Mesendoderm (in vitro differentiated cells): ENCODE measurements around the gene MAEA.
A peak's percentile ranks its signal among the peaks of the same experiment; 100 is the strongest.

Source experiments
- DNase-seq: peaks from one replicate; pipeline ENCODE4 v3.0.0; 2013
- H2AK5ac ChIP-seq: 2 replicates; pipeline ENCODE4 v1.6.1; 2013; ENCODE audit warnings: low read length, inconsistent platforms
- H2BK120ac ChIP-seq: 2 replicates; pipeline ENCODE4 v1.6.1; 2013; ENCODE audit warnings: low read depth, mild to moderate bottlenecking, low read length, moderate library complexity, mixed read lengths
- H2BK15ac ChIP-seq: replicated peaks from 2 replicates; pipeline ENCODE4 v1.6.1; 2013; ENCODE audit warnings: low read depth, mild to moderate bottlenecking, moderate library complexity
- H2BK5ac ChIP-seq: 2 replicates; pipeline ENCODE4 v1.6.1; 2013; ENCODE audit warnings: low read length, inconsistent platforms
- H3K18ac ChIP-seq: 2 replicates; pipeline ENCODE4 v1.6.1; 2013; ENCODE audit warnings: mild to moderate bottlenecking, low read length, mixed read lengths
- H3K23ac ChIP-seq: one replicate; pipeline ENCODE4 v1.6.1; 2013; ENCODE audit warnings: low read length
- H3K27ac ChIP-seq: 2 replicates; pipeline ENCODE4 v1.5.1; 2013; ENCODE audit warnings: low read depth, mild to moderate bottlenecking, inconsistent platforms, low read length, moderate library complexity
- H3K27me3 ChIP-seq: 2 replicates; pipeline ENCODE4 v1.6.1; 2013; ENCODE audit warnings: low read length, control low read depth, mild to moderate bottlenecking, inconsistent platforms; ENCODE audit not compliant: insufficient read depth, poor library complexity
- H3K36me3 ChIP-seq: 2 replicates; pipeline ENCODE4 v1.6.1; 2013; ENCODE audit warnings: low read length, inconsistent platforms; ENCODE audit not compliant: control insufficient read depth, insufficient read depth
- H3K4ac ChIP-seq: one replicate; pipeline ENCODE4 v1.6.1; 2013; ENCODE audit warnings: low read depth, mild to moderate bottlenecking, low read length, moderate library complexity
- H3K4me1 ChIP-seq: 2 replicates; pipeline ENCODE4 v1.6.1; 2013; ENCODE audit warnings: low read depth, low read length, inconsistent platforms; ENCODE audit not compliant: control insufficient read depth
- H3K4me2 ChIP-seq: 2 replicates; pipeline ENCODE4 v1.6.1; 2013; ENCODE audit warnings: low read length
- H3K4me3 ChIP-seq: 2 replicates; pipeline ENCODE4 v1.5.1; 2013; ENCODE audit warnings: mild to moderate bottlenecking, low read length
- H3K56ac ChIP-seq: one replicate; pipeline ENCODE4 v1.6.1; 2013; ENCODE audit warnings: low read length
- H3K79me1 ChIP-seq: 2 replicates; pipeline ENCODE4 v1.6.1; 2013; ENCODE audit warnings: low read length, inconsistent platforms
- H3K79me2 ChIP-seq: 2 replicates; pipeline ENCODE4 v1.6.1; 2013; ENCODE audit warnings: mild to moderate bottlenecking, low read length; ENCODE audit not compliant: control insufficient read depth, insufficient read depth
- H3K9ac ChIP-seq: 2 replicates; pipeline ENCODE4 v1.6.1; 2013; ENCODE audit warnings: low read length, inconsistent platforms
- H4K5ac ChIP-seq: one replicate; pipeline ENCODE4 v1.6.1; 2013; ENCODE audit warnings: low read length
- H4K8ac ChIP-seq: one replicate; pipeline ENCODE4 v1.6.1; 2013; ENCODE audit warnings: low read depth, mild to moderate bottlenecking, control low read depth, low read length, moderate library complexity
- WGBS: extraction: QIAGEN DNeasy Blood & Tissue Kit; methylation state at CpG from one replicate; pipeline ENCODE4 v1.1.7; 2013; ENCODE audit warnings: low lambda C conversion rate, missing lambda C conversion rate; ENCODE audit not compliant: insufficient coverage; ENCODE audit errors: extremely low coverage; 5-methylcytosine and 5-hydroxymethylcytosine counted together

Gene MAEA

DNA sequence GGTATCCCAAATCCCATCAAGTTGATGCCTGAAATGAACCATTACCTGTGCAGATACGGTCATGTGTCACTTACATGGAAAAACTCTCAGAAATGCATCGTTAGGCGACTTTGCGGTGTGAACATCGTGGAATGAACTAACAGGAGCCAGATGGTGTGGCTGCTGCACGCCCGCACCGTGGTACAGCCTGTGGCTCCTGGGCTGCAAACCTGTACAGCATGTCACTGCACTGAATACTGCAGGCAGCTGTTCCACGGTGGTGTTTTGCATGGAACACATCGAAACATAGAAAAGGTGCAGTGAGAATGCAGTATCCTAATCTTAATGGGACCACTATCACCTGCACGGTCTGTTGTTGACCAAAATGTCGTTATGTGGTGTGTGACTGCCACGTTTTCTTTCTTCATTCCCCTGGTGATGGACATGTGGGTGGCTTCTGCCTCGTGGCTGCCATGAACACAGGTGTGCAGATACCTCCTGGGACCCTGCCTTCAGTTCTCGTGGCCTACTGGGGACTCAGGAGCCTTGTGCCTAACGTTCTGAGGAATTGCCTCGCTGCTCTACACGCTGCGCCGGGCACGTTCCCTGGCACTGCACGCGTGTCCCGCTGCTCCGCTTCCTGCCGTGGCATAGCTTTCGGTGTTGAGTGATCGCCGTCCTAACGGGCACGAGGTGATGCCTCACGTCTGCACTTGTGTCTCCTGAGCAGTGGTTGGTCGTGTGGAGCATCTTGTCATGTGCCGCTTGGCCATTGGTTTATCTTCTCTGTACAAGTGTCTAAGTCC is 18.5 kb downstream of the MAEA start:
- no peak for DNase-seq
- Histone ChIP-seq H3K56ac (no peak overlapping the region), H4K5ac (no peak overlapping the region), H3K4me1 (no peaks in the 10 kb centered on the region), H2AK5ac (no peak overlapping the region), H3K4me3 (no peak overlapping the region), H4K8ac (no peak overlapping the region), H3K36me3 (peaks cover 3% of the 10 kb centered on the region), H3K9ac (no peak overlapping the region), H3K4me2 (no peak overlapping the region), H3K27me3 (no peaks in the 10 kb centered on the region), H3K79me1 (peaks cover 33% of the 10 kb centered on the region), H3K4ac (no peak overlapping the region), H3K27ac (no peak overlapping the region), H3K79me2 (peaks cover 65% of the 10 kb centered on the region), H2BK15ac (no peak overlapping the region), H2BK120ac (no peak overlapping the region), H3K18ac (no peak overlapping the region), H3K23ac (no peak overlapping the region), H2BK5ac (no peak overlapping the region)
- WGBS: no CpG with 5 or more reads among the region's 34 CpGs

DNA sequence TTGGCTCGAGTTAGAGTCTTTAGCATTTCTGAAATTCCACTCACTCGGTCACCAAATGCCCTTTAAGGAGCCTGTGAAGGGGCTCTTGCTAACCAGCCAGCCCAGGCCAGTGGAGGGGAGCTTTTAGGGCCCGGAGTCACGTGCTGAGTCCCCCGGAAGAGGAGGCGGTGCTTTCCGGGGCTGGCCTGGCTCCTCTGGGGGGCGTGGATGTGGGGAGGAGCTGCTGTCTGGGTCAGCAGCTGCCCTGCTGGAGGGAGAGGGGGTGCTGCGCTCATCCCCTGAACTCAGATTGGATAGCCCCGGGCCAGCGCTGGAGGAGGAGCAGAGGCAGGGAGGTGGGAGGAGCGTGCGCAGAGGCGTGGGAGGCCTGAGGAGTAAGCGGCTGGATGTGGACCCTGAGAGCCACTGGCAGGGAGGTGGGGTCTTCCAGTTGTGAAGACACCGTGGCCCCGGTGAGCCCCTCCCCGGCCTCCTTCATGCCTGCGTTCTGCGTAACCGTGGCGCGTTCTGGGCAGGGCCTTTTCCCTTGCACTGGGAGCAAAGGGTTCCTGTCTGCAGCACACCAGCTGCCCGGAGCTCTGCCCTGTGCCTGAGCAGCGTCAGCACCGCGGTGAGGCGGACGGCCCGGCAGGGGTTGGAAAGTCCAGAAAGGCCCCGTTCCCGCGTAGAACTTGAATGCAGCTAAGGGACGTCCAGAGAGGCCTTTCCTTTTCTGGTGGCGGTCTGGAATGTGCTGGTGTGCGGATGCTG is 19.7 kb downstream of the MAEA start:
- Histone ChIP-seq H3K36me3 (peaks cover 3% of the 10 kb centered on the region), H3K27me3 (no peaks in the 10 kb centered on the region), H3K27ac (peak overlapping the region; percentile 43), H3K4me3 (no peak overlapping the region), H3K79me2 (peaks cover 60% of the 10 kb centered on the region), H3K4ac (no peak overlapping the region), H4K5ac (no peak overlapping the region), H3K23ac (no peak overlapping the region), H3K79me1 (peaks cover 30% of the 10 kb centered on the region), H2AK5ac (no peak overlapping the region), H2BK5ac (no peak overlapping the region), H3K56ac (peak overlapping the region; percentile 52), H3K4me2 (peak overlapping the region; percentile 49), H4K8ac (no peak overlapping the region), H3K4me1 (no peaks in the 10 kb centered on the region), H3K9ac (peak overlapping the region; percentile 61), H2BK120ac (no peak overlapping the region), H2BK15ac (no peak overlapping the region), H3K18ac (no peak overlapping the region)
- DNase-seq: peak; percentile 99
- WGBS: no CpG with 5 or more reads among the region's 36 CpGs

DNA sequence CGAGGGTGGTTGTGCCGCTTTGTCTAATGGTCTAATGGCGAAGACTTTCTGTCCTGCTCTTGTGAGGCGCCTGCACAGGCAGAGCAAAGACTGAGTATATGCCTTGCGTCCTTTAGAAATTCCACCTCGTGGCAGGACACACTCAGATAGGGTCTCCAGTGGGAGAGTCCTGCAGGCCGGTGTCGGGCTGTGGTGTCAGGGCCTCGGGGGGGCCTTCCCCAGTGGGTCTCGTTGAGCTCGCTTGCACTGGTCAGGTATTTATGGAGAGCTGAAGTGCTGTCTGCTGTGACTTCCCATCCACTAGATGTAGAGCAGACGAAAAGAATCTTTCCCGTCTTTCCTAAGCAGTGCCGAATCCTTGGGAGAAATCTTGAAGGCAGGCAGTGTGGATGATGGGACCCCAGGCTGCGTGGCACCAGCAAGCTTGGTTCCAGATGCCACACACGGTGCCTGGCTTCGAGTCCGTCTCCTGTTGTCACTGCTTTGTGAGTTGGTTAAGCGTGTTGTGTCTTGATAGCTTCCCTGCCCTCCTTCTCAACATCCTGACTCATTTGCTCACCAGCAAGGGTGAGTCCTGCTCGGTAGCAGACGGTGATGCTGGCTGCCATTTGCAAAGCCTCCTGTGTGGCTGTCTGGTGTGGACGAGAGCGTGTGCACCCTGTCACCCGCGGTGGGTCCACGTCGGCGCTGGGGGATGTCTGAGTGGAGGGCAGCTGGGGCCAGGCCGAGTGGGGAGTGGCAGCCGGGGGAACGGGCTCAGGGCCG is 20.5 kb downstream of the MAEA start:
- Histone ChIP-seq H3K4ac (no peak overlapping the region), H3K4me2 (no peak overlapping the region), H3K27me3 (no peaks in the 10 kb centered on the region), H3K36me3 (peaks cover 3% of the 10 kb centered on the region), H2AK5ac (no peak overlapping the region), H4K5ac (no peak overlapping the region), H3K23ac (no peak overlapping the region), H3K4me3 (no peak overlapping the region), H2BK5ac (no peak overlapping the region), H2BK120ac (no peak overlapping the region), H3K79me1 (peaks cover 28% of the 10 kb centered on the region), H3K27ac (no peak overlapping the region), H3K79me2 (peaks cover 57% of the 10 kb centered on the region), H3K4me1 (no peaks in the 10 kb centered on the region), H4K8ac (no peak overlapping the region), H3K18ac (no peak overlapping the region), H3K9ac (peak overlapping the region; percentile 61), H3K56ac (peak overlapping the region; percentile 52), H2BK15ac (no peak overlapping the region)
- WGBS: no CpG with 5 or more reads among the region's 32 CpGs
- DNase-seq: no peak

DNA sequence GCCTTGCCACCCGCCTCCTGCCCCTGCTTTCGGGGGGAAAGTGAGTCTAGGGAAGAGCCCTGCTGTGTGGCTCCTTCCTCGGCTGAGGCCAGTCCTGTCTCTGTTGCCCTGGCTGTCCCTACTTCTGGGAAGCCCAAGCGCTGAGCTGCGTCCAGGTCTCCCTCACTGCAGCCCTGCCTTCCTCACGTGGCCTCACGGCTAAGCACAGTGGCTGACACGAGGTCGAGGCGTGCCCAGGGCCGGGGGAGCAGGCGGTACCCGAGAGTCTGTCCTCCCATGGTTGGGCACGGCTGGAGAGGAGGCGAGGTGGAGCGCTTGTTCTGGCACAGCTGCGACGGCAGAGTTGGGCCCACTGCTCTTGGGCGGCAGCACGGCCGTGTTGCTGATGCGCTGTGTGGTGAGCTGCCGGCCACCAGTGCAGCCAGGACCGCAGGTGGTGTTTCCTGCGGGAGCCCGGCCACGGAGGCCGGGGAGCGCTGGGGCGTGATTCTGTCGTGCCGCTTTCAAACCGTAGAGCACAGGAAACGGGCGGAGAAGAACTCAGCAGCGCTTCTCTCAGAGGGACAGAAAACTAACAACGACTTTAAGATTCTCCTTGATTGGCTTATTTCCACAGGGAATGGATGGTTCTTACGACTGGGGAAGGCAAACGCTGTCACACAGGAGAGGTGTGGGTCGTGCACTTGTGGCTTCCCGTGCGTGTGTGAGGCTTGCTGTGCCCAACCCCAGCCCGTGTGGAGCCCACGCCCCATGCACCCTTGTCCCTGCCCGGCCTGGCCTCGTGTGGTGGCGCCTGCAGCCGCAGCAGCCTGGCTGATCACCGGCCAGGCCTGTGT is 21.3 kb downstream of the MAEA start:
- peaks cover 26% of the 10 kb centered on the region for H3K79me1 ChIP-seq
- no peak overlapping the region for H2AK5ac ChIP-seq
- H2BK15ac ChIP-seq: no peak overlapping the region
- no peak overlapping the region for H2BK5ac ChIP-seq
- no peak overlapping the region for H3K23ac ChIP-seq
- peaks cover 49% of the 10 kb centered on the region for H3K79me2 ChIP-seq
- DNase-seq: no peak
- H3K4ac ChIP-seq: no peak overlapping the region
- no peak overlapping the region for H3K4me2 ChIP-seq
- H3K18ac ChIP-seq: no peak overlapping the region
- H3K4me1 ChIP-seq: no peaks in the 10 kb centered on the region
- no peak overlapping the region for H3K4me3 ChIP-seq
- WGBS: no CpG with 5 or more reads among the region's 49 CpGs
- peaks cover 3% of the 10 kb centered on the region for H3K36me3 ChIP-seq
- H4K5ac ChIP-seq: no peak overlapping the region
- H2BK120ac ChIP-seq: no peak overlapping the region
- H3K27ac ChIP-seq: no peak overlapping the region
- H4K8ac ChIP-seq: no peak overlapping the region
- H3K27me3 ChIP-seq: no peaks in the 10 kb centered on the region
- H3K56ac ChIP-seq: no peak overlapping the region
- H3K9ac ChIP-seq: no peak overlapping the region

DNA sequence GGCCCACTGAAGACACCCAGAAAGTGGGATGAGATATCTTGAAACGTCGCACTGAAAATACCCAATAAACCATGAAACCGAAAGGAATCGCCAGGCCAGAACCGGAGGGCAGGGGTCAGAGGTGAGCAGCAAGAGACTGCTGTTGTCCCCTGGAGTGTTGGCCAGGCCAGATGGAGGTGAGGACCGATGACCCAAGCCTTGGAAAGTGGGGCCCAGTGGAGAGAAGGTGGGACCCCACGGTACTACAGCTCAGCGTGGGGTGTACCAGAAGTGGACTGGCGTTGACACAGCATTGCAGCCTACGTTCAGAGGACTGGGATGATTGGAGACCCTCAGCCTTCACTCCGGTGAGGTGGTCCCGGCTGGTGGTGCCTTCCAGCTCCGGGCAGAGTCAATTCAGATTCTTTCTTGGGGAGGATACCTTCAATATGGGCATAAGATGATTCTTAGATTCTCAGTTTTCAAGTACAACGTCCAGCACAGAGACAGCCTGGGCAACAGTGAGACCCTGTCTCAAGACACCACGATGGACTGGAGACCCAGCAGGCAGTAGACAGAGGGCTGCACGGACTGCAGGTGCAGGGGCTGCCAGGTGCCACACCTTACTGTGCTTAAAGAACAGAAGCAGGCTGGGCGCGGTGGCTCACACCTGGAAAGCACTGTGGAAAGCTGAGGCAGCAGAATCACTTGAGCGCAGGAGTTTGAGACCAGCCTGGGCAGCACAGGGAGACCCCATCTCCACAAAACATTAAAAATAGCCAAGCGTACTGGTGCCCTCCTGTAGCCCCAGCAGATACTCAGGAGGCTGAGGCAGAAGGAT is 23.3 kb downstream of the MAEA start:
- no peak overlapping the region for H3K18ac ChIP-seq
- H4K5ac ChIP-seq: no peak overlapping the region
- peaks cover 31% of the 10 kb centered on the region for H3K79me2 ChIP-seq
- no peak overlapping the region for H3K4me2 ChIP-seq
- H2BK5ac ChIP-seq: no peak overlapping the region
- no peaks in the 10 kb centered on the region for H3K4me1 ChIP-seq
- H4K8ac ChIP-seq: no peak overlapping the region
- H3K27ac ChIP-seq: no peak overlapping the region
- DNase-seq: no peak
- H3K23ac ChIP-seq: no peak overlapping the region
- H3K56ac ChIP-seq: no peak overlapping the region
- no peak overlapping the region for H2AK5ac ChIP-seq
- H3K36me3 ChIP-seq: peaks cover 5% of the 10 kb centered on the region
- no CpG with 5 or more reads among the region's 20 CpGs for WGBS
- H2BK15ac ChIP-seq: no peak overlapping the region
- H2BK120ac ChIP-seq: no peak overlapping the region
- H3K4ac ChIP-seq: no peak overlapping the region
- no peaks in the 10 kb centered on the region for H3K27me3 ChIP-seq
- H3K4me3 ChIP-seq: no peak overlapping the region
- no peak overlapping the region for H3K9ac ChIP-seq
- H3K79me1 ChIP-seq: peaks cover 25% of the 10 kb centered on the region
